ENCODE data around the gene CPT1B.

Gene CPT1B

GRCh38 chr22:50602338-50602700 is 24.1 kb upstream of the CPT1B start:
- in situ Hi-C loops (cut with HindIII; ENCODE audit: low pct_ligation_motif_present, low sequenced_read_pairs): no loop called here
- no peak for TF ChIP-seq CTCF (IDR thresholded peaks at IDR 0.05; ENCODE audit: low read depth, low read length, missing control alignments)
- Histone ChIP-seq H3K27ac (no peak overlapping the region), H3K4me3 (ENCODE audit: low read depth, low read length) (no peak overlapping the region), H3K27me3 (replicated peaks) (peaks cover 44% of the 10 kb centered on the region), H3K36me3 (replicated peaks) (no peaks in the 10 kb centered on the region)
- DNase-seq: no peak

- H3K27ac ChIP-seq: no peak overlapping the region
- H3K27me3 ChIP-seq (replicated peaks): peaks cover 44% of the 10 kb centered on the region
- no peak for DNase-seq
- TF ChIP-seq CTCF (IDR thresholded peaks at IDR 0.05; ENCODE audit: low read depth, low read length, missing control alignments): no peak
- H3K36me3 ChIP-seq (replicated peaks): no peaks in the 10 kb centered on the region
- H3K4me3 ChIP-seq (ENCODE audit: low read depth, low read length): no peak overlapping the region
- in situ Hi-C loops (cut with HindIII; ENCODE audit: low pct_ligation_motif_present, low sequenced_read_pairs): no loop called here
These were observed 23.6 kb upstream of the CPT1B start for GRCh38 chr22:50601669-50602337.

- Histone ChIP-seq H3K27ac (no peak overlapping the region), H3K36me3 (replicated peaks) (no peaks in the 10 kb centered on the region), H3K27me3 (replicated peaks) (peaks cover 44% of the 10 kb centered on the region), H3K4me3 (ENCODE audit: low read depth, low read length) (no peak overlapping the region)
- in situ Hi-C loops (cut with HindIII; ENCODE audit: low pct_ligation_motif_present, low sequenced_read_pairs): no loop called here
- TF ChIP-seq CTCF (IDR thresholded peaks at IDR 0.05; ENCODE audit: low read depth, low read length, missing control alignments): no peak
- no peak for DNase-seq
These were observed 22.9 kb upstream of the CPT1B start for GRCh38 chr22:50600967-50601668.

- DNase-seq: no peak
- Histone ChIP-seq H3K27me3 (replicated peaks) (peaks cover 42% of the 10 kb centered on the region), H3K27ac (no peak within 1 kb of the TSS), H3K36me3 (replicated peaks) (no peaks in the 10 kb centered on the region), H3K4me3 (ENCODE audit: low read depth, low read length) (peak within 1 kb of the TSS; percentile 12)
- in situ Hi-C loops (cut with HindIII; ENCODE audit: low pct_ligation_motif_present, low sequenced_read_pairs): no loop called here
- TF ChIP-seq CTCF (IDR thresholded peaks at IDR 0.05; ENCODE audit: low read depth, low read length, missing control alignments): no peak
These were observed 22.3 kb upstream of the CPT1B start, which contains the start of gene MAPK8IP2 for GRCh38 chr22:50600538-50600937. TSS of gene MAPK8IP2 (plus strand) at chr22:50600793. CDS start at chr22:50600819, 26 bp downstream.

- TF ChIP-seq CTCF (IDR thresholded peaks at IDR 0.05; ENCODE audit: low read depth, low read length, missing control alignments): no peak
- Histone ChIP-seq H3K36me3 (replicated peaks) (no peaks in the 10 kb centered on the region), H3K27ac (no peak overlapping the region), H3K4me3 (ENCODE audit: low read depth, low read length) (no peak overlapping the region), H3K27me3 (replicated peaks) (peaks cover 39% of the 10 kb centered on the region)
- in situ Hi-C loops (cut with HindIII; ENCODE audit: low pct_ligation_motif_present, low sequenced_read_pairs): no loop called here
- no peak for DNase-seq
These were observed 21.7 kb upstream of the CPT1B start for GRCh38 chr22:50599816-50600455.

Measured in brain microvascular endothelial cell (primary cell).